B cell (primary cell): Measurements from ENCODE around the gene NUFIP1. TPM values are rescaled to one million over a fixed set of nuclear protein-coding genes. Genes with fewer than 3 reads are reported as not detected.

Source experiments
- ATAC-seq: fragments of 200-7000 bp; cut with Tn5 transposase; one replicate; pipeline ENCODE4 v1.10.0; 2021; ENCODE audit warnings: low read depth, mild to moderate bottlenecking, moderate number of reproducible peaks, moderate library complexity
- CTCF ChIA-PET: fragments of 350-600 bp; sonication (Branson Sonifier 250); formaldehyde crosslinking; loops from one replicate; lab custom pipeline; 2021; ENCODE audit warnings: antibody characterized with exemption, inconsistent platforms; lab: Charles Lee
- POLR2A ChIA-PET: fragments of 350-600 bp; sonication (Branson Sonifier 250); formaldehyde crosslinking; loops from one replicate; lab custom pipeline; 2021; ENCODE audit warnings: antibody characterized with exemption; lab: Charles Lee
- DNase-seq: peaks from one replicate; pipeline ENCODE4 v3.0.0; 2013
- H2AFZ ChIP-seq: 2 replicates; pipeline ENCODE4 v1.6.1; 2012; ENCODE audit warnings: mild to moderate bottlenecking, low read depth, low read length; ENCODE audit not compliant: insufficient read depth, poor library complexity, severe bottlenecking
- H3K27ac ChIP-seq, 2 donors: 1 replicate in 1 of 2; 2 replicates in 1 of 2; pipeline ENCODE4 v1.5.1; 2012 to 2013; ENCODE audit warnings: low read length in 2 of 2, mild to moderate bottlenecking in 2 of 2, moderate library complexity in 1 of 2
- H3K27me3 ChIP-seq, 4 experiments: fragments of 200-600 bp in 1 of 4; sonication (generic) in 1 of 4; replicated peaks in 1 of 4; 1 replicate in 2 of 4; 2 replicates in 2 of 4; pipeline versions ENCODE4 v1.6.1 to v1.7.0; 2013 to 2016; ENCODE audit warnings: low read length in 3 of 4, mild to moderate bottlenecking in 2 of 4, mixed read lengths in 1 of 4, moderate library complexity in 1 of 4; ENCODE audit not compliant: insufficient read depth in 4 of 4, control insufficient read depth in 3 of 4; ENCODE audit errors: control extremely low read depth in 1 of 4
- H3K36me3 ChIP-seq, 2 experiments: replicated peaks in 1 of 2; 1 replicate in 1 of 2; 2 replicates in 1 of 2; pipeline versions ENCODE4 v1.6.1 to v1.7.1; 2013; ENCODE audit warnings: low read length in 1 of 2; ENCODE audit not compliant: insufficient read depth in 2 of 2, control insufficient read depth in 1 of 2; ENCODE audit errors: control extremely low read depth in 1 of 2, extremely low read depth in 1 of 2
- H3K4me1 ChIP-seq, 2 donors: fragments of 200-600 bp in 1 of 2; sonication (generic) in 1 of 2; 1 replicate in 1 of 2; 2 replicates in 1 of 2; pipeline versions ENCODE4 v1.5.1 to v1.6.1; 2013 to 2017; ENCODE audit warnings: low read length in 2 of 2; ENCODE audit not compliant: control insufficient read depth in 2 of 2, insufficient read depth in 2 of 2
- H3K4me2 ChIP-seq: replicated peaks from 2 replicates; pipeline ENCODE3; 2012; ENCODE audit warnings: mild to moderate bottlenecking, low read depth, low read length; ENCODE audit not compliant: poor library complexity, severe bottlenecking
- H3K4me3 ChIP-seq, 5 experiments: fragments of 200-600 bp in 1 of 5; sonication (generic) in 1 of 5; 1 replicate in 3 of 5; 2 replicates in 2 of 5; pipeline versions ENCODE4 v1.5.1 to v1.7.0; 2011 to 2016; ENCODE audit warnings: low read length in 4 of 5, mild to moderate bottlenecking in 4 of 5, low read depth in 2 of 5, control low read depth in 1 of 5, moderate library complexity in 1 of 5; ENCODE audit not compliant: insufficient read depth in 1 of 5; ENCODE audit errors: control extremely low read depth in 1 of 5, extremely low read depth in 1 of 5
- H3K79me2 ChIP-seq: fragments of 200-600 bp; sonication (generic); one replicate; pipeline ENCODE4 v1.6.0; 2016; ENCODE audit warnings: low read length; ENCODE audit not compliant: control insufficient read depth, insufficient read depth
- H3K9ac ChIP-seq: fragments of 200-600 bp; sonication (generic); 2 replicates; pipeline ENCODE4 v1.6.1; 2017; ENCODE audit warnings: mild to moderate bottlenecking, low read length, moderate library complexity
- H3K9me3 ChIP-seq, 3 donors: one replicate each; pipeline versions ENCODE4 v1.6.1 to v1.7.1; 2013; ENCODE audit warnings: low read length in 2 of 3; ENCODE audit not compliant: control insufficient read depth in 2 of 3, insufficient read depth in 1 of 3; ENCODE audit errors: control extremely low read depth in 1 of 3
- H4K20me1 ChIP-seq: 2 replicates; pipeline ENCODE4 v1.6.0; 2012; ENCODE audit warnings: mild to moderate bottlenecking, low read length; ENCODE audit not compliant: insufficient read depth, control insufficient read depth, poor library complexity, severe bottlenecking
- H3K27ac Mint-ChIP-seq: one replicate; pipeline ENCODE4 v1.8.0; 2021; ENCODE audit warnings: mixed read lengths
- H3K27me3 Mint-ChIP-seq: one replicate; pipeline ENCODE4 v1.8.0; 2021; ENCODE audit warnings: mixed read lengths
- H3K4me1 Mint-ChIP-seq: one replicate; pipeline ENCODE4 v1.8.0; 2021; ENCODE audit warnings: mixed read lengths
- H3K4me3 Mint-ChIP-seq: one replicate; pipeline ENCODE4 v1.8.0; 2021; ENCODE audit warnings: mixed read lengths
- H3K9me3 Mint-ChIP-seq: one replicate; pipeline ENCODE4 v1.8.0; 2022; ENCODE audit warnings: mixed read lengths; ENCODE audit not compliant: insufficient read depth
- EZH2 ChIP-seq: IDR thresholded peaks from 2 replicates; pipeline ENCODE4 v1.6.1; 2012; ENCODE audit warnings: borderline replicate concordance, low read depth, mild to moderate bottlenecking, moderate library complexity, low read length; ENCODE audit not compliant: insufficient read depth, poor library complexity, severe bottlenecking
- WGBS: methylation state at CpG from one replicate; pipeline ENCODE4 v1.1.5; 2013; ENCODE audit warnings: missing lambda C conversion rate; ENCODE audit not compliant: insufficient coverage; 5-methylcytosine and 5-hydroxymethylcytosine counted together
- intact Hi-C: fragments of 100-400 bp; cut with micrococcal nuclease; formaldehyde crosslinking; loops from one replicate; pipeline ENCODE4 v1.10.0; 2022
- polyA plus RNA-seq: library from polyadenylated mRNA; depleted of rRNA; stranded (reverse); fragments of >200 nt; gene quantifications from 2 replicates; pipeline ENCODE4 v1.2.3, GENCODE V29; 2012
- total RNA-seq, 2 donors: library from RNA; stranded (reverse); fragments of 120-200 nt in 1 of 2; gene quantifications; 1 replicate in 1 of 2; 2 replicates in 1 of 2; pipeline versions ENCODE4 v1.2.3 to v1.2.4, GENCODE V29; 2013 to 2022
- TF ChIP-seq, protein P1 (sequence below): fragments of 200-600 bp; IDR thresholded peaks from one replicate; pipeline ENCODE4 v1.8.0; 2022; ENCODE audit warnings: antibody characterized with exemption, mild to moderate bottlenecking

The NUFIP1 gene
- total and polyA plus RNA-seq, 2 donors (not counting 1 experiment from before 2014, with no cell fraction given), result 2.2 to 4.7 TPM

DNA sequence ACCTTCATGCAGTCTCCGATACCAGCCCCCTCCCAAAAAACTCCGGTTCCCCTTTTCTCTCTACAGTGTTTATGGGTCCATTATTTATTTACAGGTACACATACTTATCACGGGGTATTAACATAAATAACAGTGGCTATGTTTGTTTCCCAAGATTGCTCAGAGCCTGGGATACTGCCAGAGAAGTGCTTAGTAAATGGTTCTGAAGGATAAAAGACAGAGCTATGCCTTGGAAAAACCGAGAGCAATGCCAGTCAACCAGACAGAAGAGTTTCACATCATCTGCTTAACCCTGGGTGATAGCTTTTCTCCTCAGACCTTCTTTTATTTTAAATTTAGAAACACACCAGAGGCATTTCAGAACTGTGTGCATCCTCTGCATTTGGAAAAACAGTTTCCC is 61.3 kb downstream of the NUFIP1 start:
- no peak overlapping the region for H3K4me3 Mint-ChIP-seq
- Histone ChIP-seq H3K4me2 (no peak overlapping the region), H4K20me1 (no peaks in the 10 kb centered on the region), H3K79me2 (no peaks in the 10 kb centered on the region), H3K4me3 (no peak overlapping the region), H3K36me3 (no peaks in the 10 kb centered on the region), H3K27ac (no peak overlapping the region), H2AFZ (no peak overlapping the region), H3K27me3 (peaks cover 0 to 6% (median 3%) of the 10 kb centered on the region in 4 experiments), H3K9ac (no peak overlapping the region), H3K4me1 (no peaks in the 10 kb centered on the region), H3K9me3 (no peaks in the 10 kb centered on the region)
- H3K27me3 Mint-ChIP-seq, result peaks cover 29% of the 10 kb centered on the region
- H3K4me1 Mint-ChIP-seq, result no peaks in the 10 kb centered on the region
- no peak for DNase-seq
- no peak overlapping the region for H3K27ac Mint-ChIP-seq
- H3K9me3 Mint-ChIP-seq, result no peaks in the 10 kb centered on the region
- ATAC-seq, result no peak
- ChIA-PET POLR2A (no interaction called here), CTCF (interaction anchor here (0.6 to 1.2 kb wide), 2 partner anchors 9 to 492 kb away, joined by 5 read pairs; no protein-coding TSS in a partner anchor)
- intact Hi-C loops, result no loop called here
- WGBS, result no CpG with 5 or more reads among the region's 4 CpGs
- TF ChIP-seq, protein P1, sequence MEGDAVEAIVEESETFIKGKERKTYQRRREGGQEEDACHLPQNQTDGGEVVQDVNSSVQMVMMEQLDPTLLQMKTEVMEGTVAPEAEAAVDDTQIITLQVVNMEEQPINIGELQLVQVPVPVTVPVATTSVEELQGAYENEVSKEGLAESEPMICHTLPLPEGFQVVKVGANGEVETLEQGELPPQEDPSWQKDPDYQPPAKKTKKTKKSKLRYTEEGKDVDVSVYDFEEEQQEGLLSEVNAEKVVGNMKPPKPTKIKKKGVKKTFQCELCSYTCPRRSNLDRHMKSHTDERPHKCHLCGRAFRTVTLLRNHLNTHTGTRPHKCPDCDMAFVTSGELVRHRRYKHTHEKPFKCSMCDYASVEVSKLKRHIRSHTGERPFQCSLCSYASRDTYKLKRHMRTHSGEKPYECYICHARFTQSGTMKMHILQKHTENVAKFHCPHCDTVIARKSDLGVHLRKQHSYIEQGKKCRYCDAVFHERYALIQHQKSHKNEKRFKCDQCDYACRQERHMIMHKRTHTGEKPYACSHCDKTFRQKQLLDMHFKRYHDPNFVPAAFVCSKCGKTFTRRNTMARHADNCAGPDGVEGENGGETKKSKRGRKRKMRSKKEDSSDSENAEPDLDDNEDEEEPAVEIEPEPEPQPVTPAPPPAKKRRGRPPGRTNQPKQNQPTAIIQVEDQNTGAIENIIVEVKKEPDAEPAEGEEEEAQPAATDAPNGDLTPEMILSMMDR, result no peak
- TF ChIP-seq EZH2, result no peak

- Histone ChIP-seq H2AFZ (no peak overlapping the region), H3K4me2 (no peak overlapping the region), H3K79me2 (no peaks in the 10 kb centered on the region), H3K4me3 (no peak overlapping the region), H3K9me3 (no peaks in the 10 kb centered on the region), H4K20me1 (no peaks in the 10 kb centered on the region), H3K4me1 (peaks cover 7 to 9% of the 10 kb centered on the region in 2 donors), H3K27me3 (peaks cover 0 to 6% (median 0%) of the 10 kb centered on the region in 4 experiments), H3K27ac (no peak overlapping the region), H3K9ac (no peak overlapping the region), H3K36me3 (no peaks in the 10 kb centered on the region)
- DNase-seq, result no peak
- TF ChIP-seq, protein P1, result no peak
- no peak for TF ChIP-seq EZH2
- H3K27me3 Mint-ChIP-seq, result peaks cover 22% of the 10 kb centered on the region
- H3K9me3 Mint-ChIP-seq, result no peaks in the 10 kb centered on the region
- POLR2A ChIA-PET, result interaction anchor here (0.6 to 0.7 kb wide), 3 partner anchors 69 to 335 kb away, joined by 4 to 7 read pairs (median 4); no protein-coding TSS in a partner anchor
- H3K4me1 Mint-ChIP-seq, result peaks cover 2% of the 10 kb centered on the region
- WGBS, result no CpG with 5 or more reads among the region's 2 CpGs
- no peak overlapping the region for H3K4me3 Mint-ChIP-seq
- CTCF ChIA-PET, result no interaction called here
- intact Hi-C loops, result no loop called here
- H3K27ac Mint-ChIP-seq, result no peak overlapping the region
- ATAC-seq, result no peak
Observed at GRCh38 chr13:44921931-44922758, 67.1 kb downstream of the NUFIP1 start.
